Ectodermal cell (in vitro differentiated cells): Measurements from ENCODE around the gene MLST8.

ENCODE experiments used
- H3K27ac ChIP-seq: 2 replicates; pipeline ENCODE4 v1.7.0; 2013; ENCODE audit warnings: mild to moderate bottlenecking, low read depth, low read length; ENCODE audit not compliant: insufficient read depth, poor library complexity, severe bottlenecking
- H3K27me3 ChIP-seq: 2 replicates; pipeline ENCODE4 v1.7.0; 2013; ENCODE audit warnings: mild to moderate bottlenecking, low read length; ENCODE audit not compliant: insufficient read depth, control insufficient read depth, poor library complexity, severe bottlenecking
- H3K36me3 ChIP-seq: one replicate; pipeline ENCODE4 v1.7.0; 2013; ENCODE audit warnings: low read length; ENCODE audit not compliant: control insufficient read depth, insufficient read depth
- H3K4me1 ChIP-seq: one replicate; pipeline ENCODE4 v1.7.0; 2013; ENCODE audit warnings: low read length; ENCODE audit not compliant: control insufficient read depth, insufficient read depth
- H3K4me3 ChIP-seq: 2 replicates; pipeline ENCODE4 v1.7.0; 2013; ENCODE audit warnings: low read depth, low read length, control low read depth; ENCODE audit not compliant: insufficient read depth
- H3K9me3 ChIP-seq: 2 replicates; pipeline ENCODE4 v1.7.0; 2013; ENCODE audit warnings: mild to moderate bottlenecking, low read length, moderate library complexity; ENCODE audit not compliant: control insufficient read depth
- WGBS, 2 experiments: methylation state at CpG; one replicate each; pipeline ENCODE4 v1.1.7; 2013; ENCODE audit warnings: missing lambda C conversion rate in 2 of 2; 5-methylcytosine and 5-hydroxymethylcytosine counted together

Gene MLST8

DNA sequence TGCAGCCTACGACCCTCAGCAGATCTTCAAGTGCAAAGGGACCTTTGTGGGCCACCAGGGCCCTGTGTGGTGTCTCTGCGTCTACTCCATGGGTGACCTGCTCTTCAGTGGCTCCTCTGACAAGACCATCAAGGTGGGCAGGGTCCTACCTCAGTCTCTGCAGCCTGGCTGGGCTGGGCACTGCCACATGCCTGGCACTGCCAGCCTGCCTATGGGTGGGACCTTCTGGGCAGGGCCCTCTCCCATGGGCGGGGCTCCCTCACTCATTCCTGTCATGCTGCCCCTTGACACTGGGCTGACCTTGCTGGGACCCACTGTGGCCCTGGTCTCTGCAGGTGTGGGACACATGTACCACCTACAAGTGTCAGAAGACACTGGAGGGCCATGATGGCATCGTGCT is 31.3 kb upstream of the MLST8 start:
- Histone ChIP-seq H3K36me3 (peaks cover 21% of the 10 kb centered on the region), H3K27ac (no peak overlapping the region), H3K4me1 (no peaks in the 10 kb centered on the region), H3K4me3 (no peak overlapping the region), H3K27me3 (no peaks in the 10 kb centered on the region), H3K9me3 (no peaks in the 10 kb centered on the region)
- WGBS, 2 experiments = 94 to 97% methylated on average over 4 of the region's 4 CpGs

- WGBS, 2 experiments = 95 to 96% methylated on average over 21 of the region's 21 CpGs
- H3K4me1 ChIP-seq = no peaks in the 10 kb centered on the region
- H3K27ac ChIP-seq = no peak overlapping the region
- H3K27me3 ChIP-seq = no peaks in the 10 kb centered on the region
- H3K9me3 ChIP-seq = no peaks in the 10 kb centered on the region
- no peak overlapping the region for H3K4me3 ChIP-seq
- H3K36me3 ChIP-seq = peaks cover 18% of the 10 kb centered on the region
These were observed 30.7 kb upstream of the MLST8 start for GRCh38 chr16:2174396-2175131.

DNA sequence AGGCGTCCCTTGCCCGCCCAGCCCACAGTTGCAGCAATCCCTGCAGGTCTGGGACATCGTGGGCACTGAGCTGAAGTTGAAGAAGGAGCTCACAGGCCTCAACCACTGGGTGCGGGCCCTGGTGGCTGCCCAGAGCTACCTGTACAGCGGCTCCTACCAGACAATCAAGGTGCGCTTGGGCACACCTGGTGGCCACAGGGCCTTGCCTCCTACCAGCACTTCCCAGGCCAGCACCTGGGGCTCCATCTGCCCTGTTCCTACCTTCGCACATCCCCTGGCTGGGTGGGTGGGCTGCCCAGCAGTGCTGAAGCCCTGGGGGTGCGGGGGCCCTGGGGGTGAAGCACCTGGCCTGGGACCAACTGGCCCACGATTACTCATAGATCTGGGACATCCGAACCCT is 29.8 kb upstream of the MLST8 start:
- no peaks in the 10 kb centered on the region for H3K4me1 ChIP-seq
- peaks cover 18% of the 10 kb centered on the region for H3K36me3 ChIP-seq
- WGBS, 2 experiments = 94 to 96% methylated on average over 10 of the region's 10 CpGs
- H3K27ac ChIP-seq = no peak overlapping the region
- no peak overlapping the region for H3K4me3 ChIP-seq
- H3K9me3 ChIP-seq = no peaks in the 10 kb centered on the region
- H3K27me3 ChIP-seq = no peaks in the 10 kb centered on the region

DNA sequence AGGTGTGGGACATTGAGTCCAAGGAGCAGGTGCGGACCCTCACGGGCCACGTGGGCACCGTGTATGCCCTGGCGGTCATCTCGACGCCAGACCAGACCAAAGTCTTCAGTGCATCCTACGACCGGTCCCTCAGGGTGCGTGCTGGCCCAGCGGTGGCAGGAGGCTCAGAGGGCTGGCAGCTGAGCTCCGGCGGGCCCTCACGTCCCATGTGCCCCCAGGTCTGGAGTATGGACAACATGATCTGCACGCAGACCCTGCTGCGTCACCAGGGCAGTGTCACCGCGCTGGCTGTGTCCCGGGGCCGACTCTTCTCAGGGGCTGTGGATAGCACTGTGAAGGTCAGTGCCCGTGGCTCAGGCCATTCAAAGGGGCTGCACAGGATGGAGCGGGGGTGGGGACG is 29.2 kb upstream of the MLST8 start:
- Histone ChIP-seq H3K27me3 (no peaks in the 10 kb centered on the region), H3K27ac (no peak overlapping the region), H3K4me1 (peaks cover under 1% of the 10 kb centered on the region), H3K9me3 (no peaks in the 10 kb centered on the region), H3K4me3 (no peak overlapping the region), H3K36me3 (peaks cover 18% of the 10 kb centered on the region)
- 97% methylated on average over 23 of the region's 23 CpGs for WGBS, 2 experiments

GRCh38 chr16:2177101-2177500 is 28.2 kb upstream of the MLST8 start:
- Histone ChIP-seq H3K27ac (no peak overlapping the region), H3K27me3 (no peaks in the 10 kb centered on the region), H3K4me3 (no peak overlapping the region), H3K36me3 (peaks cover 18% of the 10 kb centered on the region), H3K4me1 (peaks cover 5% of the 10 kb centered on the region), H3K9me3 (no peaks in the 10 kb centered on the region)
- 95% methylated on average over 18 of the region's 18 CpGs for WGBS, 2 experiments

DNA sequence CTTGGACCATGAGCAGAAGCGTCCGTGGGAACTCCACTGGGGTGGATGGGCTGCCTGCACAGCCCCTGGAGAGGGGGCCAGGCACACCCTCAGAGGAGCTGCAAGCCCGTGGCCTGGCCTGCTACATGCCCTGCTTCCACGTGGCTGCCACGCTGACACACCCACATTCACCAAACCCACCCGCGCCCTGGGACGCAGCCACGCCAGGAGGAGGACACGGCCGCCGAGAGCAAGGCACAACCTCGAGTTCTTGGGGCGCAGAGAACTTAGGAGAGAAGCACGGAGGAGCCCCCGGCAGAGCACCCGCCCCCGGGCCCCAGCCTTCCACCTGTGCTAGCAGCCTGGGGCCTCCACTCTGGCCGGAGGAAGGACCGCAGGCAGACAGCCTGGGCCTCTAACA is 27.7 kb upstream of the MLST8 start:
- Histone ChIP-seq H3K27me3 (no peaks in the 10 kb centered on the region), H3K27ac (no peak overlapping the region), H3K4me1 (peaks cover 5% of the 10 kb centered on the region), H3K9me3 (no peaks in the 10 kb centered on the region), H3K36me3 (peaks cover 18% of the 10 kb centered on the region), H3K4me3 (no peak overlapping the region)
- 95 to 96% methylated on average over 20 of the region's 20 CpGs for WGBS, 2 experiments

DNA sequence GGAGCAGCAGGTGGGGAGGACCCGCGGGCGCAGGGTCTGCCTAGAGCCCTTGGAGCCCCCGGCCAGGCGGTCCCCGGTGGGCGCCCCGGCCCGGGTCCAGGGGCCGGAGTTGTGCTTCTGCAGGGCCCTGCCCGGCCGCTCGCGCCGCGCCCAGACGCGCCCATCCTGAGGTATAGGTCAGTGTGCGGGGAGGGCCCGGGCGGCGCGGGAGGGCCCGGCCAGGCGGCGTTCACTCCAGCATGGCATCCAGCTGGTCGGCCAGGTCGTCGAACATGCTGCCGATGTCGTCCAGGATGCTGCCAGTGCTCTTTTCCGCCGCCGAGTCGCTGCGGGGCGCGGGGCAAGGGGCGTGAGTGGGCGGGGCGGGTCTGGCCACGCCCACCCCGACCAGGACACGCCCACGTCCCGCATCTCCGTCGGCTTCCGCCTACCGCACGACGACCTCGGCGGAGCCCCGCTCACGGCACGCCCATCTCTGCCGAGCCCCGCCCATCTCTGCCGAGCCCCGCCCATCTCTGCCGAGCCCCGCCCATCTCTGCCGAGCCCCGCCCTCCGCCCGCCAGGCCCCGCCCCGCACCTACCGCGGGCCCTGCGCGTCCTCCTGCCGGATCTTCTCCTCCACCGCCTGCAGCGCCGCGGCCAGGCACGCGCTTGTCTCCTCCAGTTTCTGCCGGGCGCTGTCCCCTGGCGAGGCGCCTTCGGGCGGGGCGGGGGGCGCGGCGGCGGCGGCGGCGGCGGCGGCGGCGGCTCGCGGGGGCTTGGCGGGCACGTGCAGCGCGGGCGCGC is 26.7 kb upstream of the MLST8 start:
- H3K4me3 ChIP-seq = no peak overlapping the region
- H3K27me3 ChIP-seq = no peaks in the 10 kb centered on the region
- H3K27ac ChIP-seq = no peak overlapping the region
- peaks cover 5% of the 10 kb centered on the region for H3K4me1 ChIP-seq
- WGBS, 2 experiments = 66 to 73% methylated on average over 106 of the region's 106 CpGs
- H3K9me3 ChIP-seq = no peaks in the 10 kb centered on the region
- H3K36me3 ChIP-seq = peaks cover 18% of the 10 kb centered on the region

DNA sequence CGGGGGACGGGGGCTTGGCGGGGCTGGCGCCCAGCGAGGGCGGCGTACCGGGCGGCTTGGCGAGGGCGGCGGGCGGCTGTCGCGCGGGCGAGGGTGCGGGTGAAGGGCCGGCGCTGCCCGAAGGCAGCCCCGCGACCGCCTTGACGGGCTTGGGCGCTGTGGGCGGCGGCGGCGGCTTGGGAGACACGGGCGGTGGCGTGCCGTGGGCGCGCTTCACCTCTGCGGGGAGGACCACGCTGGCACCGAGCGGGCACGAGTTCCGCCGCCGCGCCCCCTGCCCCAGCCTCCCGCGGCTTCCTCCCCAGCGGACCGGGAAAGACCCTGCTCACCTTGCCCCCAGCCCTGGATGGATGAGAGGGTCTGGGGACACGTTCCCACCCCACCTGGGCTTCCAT is 26.1 kb upstream of the MLST8 start:
- Histone ChIP-seq H3K27me3 (no peaks in the 10 kb centered on the region), H3K4me3 (no peak overlapping the region), H3K36me3 (peaks cover 15% of the 10 kb centered on the region)

GRCh38 chr16:2179576-2179975 is 25.7 kb upstream of the MLST8 start:
- H3K27ac ChIP-seq = no peak overlapping the region
- H3K27me3 ChIP-seq = no peaks in the 10 kb centered on the region
- no peaks in the 10 kb centered on the region for H3K9me3 ChIP-seq
- no peak overlapping the region for H3K4me3 ChIP-seq
- H3K36me3 ChIP-seq = peaks cover 13% of the 10 kb centered on the region
- 96% methylated on average over 31 of the region's 31 CpGs for WGBS, 2 experiments
- peaks cover 5% of the 10 kb centered on the region for H3K4me1 ChIP-seq

More for the DNA sequence above, 26.1 kb upstream of the MLST8 start:
- H3K9me3 ChIP-seq = no peaks in the 10 kb centered on the region
- H3K4me1 ChIP-seq = peaks cover 5% of the 10 kb centered on the region
- WGBS, 2 experiments = 92 to 94% methylated on average over 50 of the region's 50 CpGs
- no peak overlapping the region for H3K27ac ChIP-seq

GRCh38 chr16:2180461-2180860 is 24.8 kb upstream of the MLST8 start:
- WGBS, 2 experiments = 95 to 96% methylated on average over 43 of the region's 43 CpGs
- H3K36me3 ChIP-seq = peaks cover 6% of the 10 kb centered on the region
- no peaks in the 10 kb centered on the region for H3K9me3 ChIP-seq
- no peak overlapping the region for H3K27ac ChIP-seq
- H3K4me1 ChIP-seq = peaks cover 5% of the 10 kb centered on the region
- H3K27me3 ChIP-seq = no peaks in the 10 kb centered on the region
- H3K4me3 ChIP-seq = no peak overlapping the region
